LNCAP (cell line): ENCODE results near the gene AARSD1.

Experiments
- TF ChIP-seq, protein P1 (sequence below): fragments of 450-650 bp; IDR thresholded peaks from 2 replicates; pipeline ENCODE4 v1.5.1; 2017; ENCODE audit warnings: mild to moderate bottlenecking

AARSD1 gene

DNA sequence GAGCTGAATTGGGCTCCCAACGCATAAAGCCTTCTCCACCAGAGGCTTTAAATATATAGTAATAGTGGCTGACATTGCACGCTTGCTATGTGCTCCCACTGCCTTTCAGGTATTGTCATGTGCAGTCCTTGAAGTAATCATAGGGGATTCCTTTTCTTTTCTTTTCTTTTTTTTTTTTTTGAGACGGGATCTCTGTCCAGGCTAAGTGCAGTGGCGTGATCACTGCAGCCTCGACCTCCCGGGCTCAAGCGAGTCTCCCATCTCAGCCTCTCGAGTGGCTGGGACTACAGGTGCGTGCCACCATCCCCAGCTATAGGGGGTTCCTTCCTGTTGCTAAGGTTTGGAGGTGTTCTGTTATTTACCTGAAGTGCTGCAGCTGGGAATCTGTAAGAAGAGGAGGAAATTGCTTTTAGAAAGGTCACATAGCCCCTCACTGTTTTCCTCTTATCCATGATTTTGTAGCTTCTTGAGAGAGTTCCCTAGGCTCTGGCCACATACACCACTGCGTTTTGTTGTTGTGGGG is 34.8 kb upstream of the AARSD1 start:
- TF ChIP-seq, protein P1, sequence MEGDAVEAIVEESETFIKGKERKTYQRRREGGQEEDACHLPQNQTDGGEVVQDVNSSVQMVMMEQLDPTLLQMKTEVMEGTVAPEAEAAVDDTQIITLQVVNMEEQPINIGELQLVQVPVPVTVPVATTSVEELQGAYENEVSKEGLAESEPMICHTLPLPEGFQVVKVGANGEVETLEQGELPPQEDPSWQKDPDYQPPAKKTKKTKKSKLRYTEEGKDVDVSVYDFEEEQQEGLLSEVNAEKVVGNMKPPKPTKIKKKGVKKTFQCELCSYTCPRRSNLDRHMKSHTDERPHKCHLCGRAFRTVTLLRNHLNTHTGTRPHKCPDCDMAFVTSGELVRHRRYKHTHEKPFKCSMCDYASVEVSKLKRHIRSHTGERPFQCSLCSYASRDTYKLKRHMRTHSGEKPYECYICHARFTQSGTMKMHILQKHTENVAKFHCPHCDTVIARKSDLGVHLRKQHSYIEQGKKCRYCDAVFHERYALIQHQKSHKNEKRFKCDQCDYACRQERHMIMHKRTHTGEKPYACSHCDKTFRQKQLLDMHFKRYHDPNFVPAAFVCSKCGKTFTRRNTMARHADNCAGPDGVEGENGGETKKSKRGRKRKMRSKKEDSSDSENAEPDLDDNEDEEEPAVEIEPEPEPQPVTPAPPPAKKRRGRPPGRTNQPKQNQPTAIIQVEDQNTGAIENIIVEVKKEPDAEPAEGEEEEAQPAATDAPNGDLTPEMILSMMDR: no peak

DNA sequence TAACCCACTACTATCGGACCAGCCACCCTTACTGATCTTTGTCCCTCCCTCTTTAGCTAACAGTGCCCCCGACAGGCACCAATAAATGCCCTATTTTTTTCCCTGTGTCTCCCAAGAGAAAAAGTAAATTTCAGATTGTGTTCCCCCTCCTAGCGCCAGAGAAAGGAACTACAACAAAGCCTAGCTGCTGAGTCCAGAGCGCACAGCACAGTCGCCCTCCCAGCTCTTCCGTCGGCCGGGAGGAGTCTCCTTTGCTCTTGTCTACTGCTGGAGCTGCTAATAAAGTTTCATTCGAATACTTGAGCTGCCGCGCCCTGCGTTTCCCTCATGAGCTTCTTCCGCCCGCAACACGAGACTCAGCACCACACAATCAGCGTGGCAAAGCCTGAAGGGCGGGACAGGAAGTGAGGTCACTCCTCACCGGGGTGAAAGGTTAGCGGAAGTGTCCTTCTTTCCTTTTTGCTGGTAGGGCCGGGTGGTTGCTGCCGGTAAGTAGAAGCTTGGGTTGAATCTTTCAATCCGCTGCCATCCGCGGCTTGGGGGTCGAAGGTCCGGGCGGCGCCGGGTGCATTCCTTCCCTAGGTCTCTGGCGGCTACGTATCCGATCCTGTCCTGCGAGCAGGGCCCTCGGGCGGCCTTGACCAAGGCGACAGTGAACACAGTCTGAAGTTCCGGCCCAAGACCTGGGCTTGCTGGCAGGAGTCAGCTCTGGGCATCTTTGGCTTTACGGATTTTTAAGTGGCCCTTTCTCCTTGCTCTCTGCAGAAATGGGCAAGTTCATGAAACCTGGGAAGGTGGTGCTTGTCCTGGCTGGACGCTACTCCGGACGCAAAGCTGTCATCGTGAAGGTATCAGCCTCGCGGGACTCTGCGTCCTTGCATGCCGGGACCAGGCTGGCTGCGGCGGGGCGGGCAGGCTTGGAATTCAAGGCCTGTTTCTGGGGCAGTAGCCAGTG is 34.0 kb upstream of the AARSD1 start, which contains the start of gene RPL27:
Gene RPL27, plus strand, starts transcription at position 436 of the 955 bp plus-strand sequence. Its CDS starts 332 bp downstream, at position 768.
- TF ChIP-seq, protein P1: peak; percentile 86

DNA sequence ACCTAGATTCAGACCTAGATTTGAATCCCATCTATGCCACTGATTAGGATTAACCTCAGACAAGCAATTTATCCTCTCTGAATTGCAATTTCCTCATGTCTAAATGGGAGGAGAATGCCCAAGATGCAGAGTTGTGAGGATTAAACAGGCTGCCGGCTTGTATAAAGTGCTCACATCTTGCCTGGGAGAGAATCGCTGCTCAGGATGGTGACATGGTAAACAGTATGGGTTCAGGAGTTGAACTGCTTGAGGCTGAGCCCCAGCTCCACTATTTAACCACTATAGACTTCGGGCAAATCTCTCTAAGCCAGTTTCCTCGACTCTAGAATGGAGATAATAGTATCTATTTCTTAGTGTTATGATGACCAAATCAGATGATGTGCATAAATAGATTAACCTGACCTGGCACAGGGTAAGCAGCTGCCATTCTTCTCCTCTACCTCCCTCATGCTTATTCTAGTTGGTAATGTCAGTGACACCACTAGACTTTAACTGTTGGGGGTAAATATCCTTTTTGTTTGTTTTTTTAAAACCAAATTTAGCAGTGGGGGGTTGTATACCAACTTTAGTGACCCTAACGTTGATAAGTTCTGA is 33.2 kb upstream of the AARSD1 start:
- TF ChIP-seq, protein P1: no peak

DNA sequence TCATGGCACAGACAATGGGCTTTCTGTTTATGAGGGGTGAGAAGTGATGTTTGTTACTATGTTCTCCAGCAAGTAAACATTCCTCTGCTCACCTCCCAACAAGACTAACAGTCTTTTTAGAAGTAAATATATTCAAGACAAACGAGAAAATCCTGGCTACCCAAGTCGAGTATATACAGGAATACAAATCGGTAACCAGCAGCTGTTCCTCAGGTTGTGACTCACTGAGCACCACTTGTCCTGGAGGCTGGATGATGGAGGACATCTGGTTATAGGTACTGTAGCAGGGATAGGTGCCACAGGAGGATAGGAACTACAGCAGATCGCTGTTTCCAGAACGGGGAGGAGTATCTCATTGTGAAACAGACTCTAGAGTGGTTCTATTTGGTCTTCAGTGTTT is 28.6 kb upstream of the AARSD1 start:
- TF ChIP-seq, protein P1: no peak

DNA sequence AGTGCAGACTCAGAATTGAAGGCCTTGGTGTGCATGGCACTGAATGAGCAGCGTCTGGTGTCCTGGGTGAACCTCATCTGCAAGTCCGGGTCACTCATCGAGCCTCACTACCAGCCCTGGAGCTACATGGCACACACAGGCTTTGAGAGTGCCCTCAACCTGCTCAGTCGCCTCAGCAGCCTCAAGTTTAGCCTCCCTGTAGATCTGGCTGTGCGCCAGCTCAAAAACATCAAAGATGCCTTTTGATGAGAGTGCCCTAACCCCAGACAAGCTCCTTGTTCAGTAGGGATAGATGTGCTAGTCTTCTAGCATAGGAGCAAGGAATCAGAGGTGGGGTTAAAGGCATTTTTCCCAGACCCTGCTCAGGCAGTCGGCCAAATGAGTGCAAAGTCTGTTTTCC is 27.2 kb upstream of the AARSD1 start:
- TF ChIP-seq, protein P1: no peak

DNA sequence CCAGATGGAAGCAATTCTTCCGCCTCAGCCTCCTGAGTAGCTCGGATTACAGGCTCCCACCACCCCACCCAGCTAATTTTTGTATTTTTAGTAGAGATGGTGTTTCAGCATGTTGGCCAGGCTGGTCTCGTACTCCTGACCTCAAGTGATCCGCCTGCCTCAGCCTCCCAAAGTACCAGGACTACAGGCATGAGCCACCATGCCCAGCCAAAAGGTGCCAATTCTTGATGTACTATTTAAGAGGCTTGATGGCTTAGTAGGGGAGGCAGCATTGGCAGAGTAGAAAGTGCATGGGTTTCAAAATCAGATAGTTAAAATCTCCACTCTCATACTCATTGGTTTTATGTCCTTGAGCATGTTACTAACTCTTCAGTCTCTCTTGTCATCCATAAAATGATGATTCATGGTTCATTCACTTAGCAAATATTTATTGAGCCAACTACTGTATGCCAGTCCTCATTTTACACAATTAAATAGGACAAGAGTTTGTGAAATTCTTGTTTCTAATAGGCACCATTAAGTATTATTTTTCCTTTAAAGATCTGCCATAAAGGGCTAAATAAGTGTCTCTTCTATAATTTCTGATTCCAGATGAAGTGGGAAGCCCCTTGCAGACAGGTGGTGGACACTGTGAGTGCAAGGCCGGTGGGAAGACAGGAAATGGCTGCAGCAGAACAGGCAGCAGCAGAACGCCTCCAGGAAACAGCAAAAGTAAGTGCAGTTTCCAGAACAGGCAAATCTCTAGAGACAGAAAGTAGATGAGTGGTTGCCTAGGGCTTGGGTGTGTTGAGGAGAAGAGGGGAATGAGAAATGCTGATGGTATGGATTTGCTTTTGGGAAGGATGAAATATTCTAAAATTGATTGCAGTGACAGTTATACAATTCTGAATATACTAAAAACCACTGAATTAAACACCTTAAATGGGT is 25.7 kb upstream of the AARSD1 start:
- TF ChIP-seq, protein P1: no peak

DNA sequence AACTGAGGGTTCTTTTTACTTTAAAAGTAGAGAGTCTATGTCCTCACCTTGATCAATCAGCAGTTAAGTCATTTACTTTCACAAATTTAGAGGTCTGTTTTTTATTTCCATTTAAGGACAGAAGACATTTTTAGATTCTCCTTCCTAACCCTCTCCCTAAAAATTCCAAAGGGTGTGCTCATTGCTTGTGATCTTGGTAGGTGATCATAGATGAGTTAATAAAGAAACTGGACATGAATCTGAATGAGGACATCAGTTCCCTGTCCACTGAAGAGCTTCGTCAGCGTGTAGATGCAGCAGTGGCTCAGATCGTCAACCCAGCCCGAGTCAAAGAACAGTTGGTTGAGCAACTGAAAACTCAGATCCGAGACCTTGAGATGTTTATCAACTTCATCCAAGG is 24.9 kb upstream of the AARSD1 start:
- TF ChIP-seq, protein P1: no peak
